Sigmoid colon (tissue), 4 donors: ENCODE data around the gene GYG2.

ENCODE experiments used
- CTCF ChIP-seq, 4 experiments: fragments of 450-650 bp in 3 of 4; fragments of 200-600 bp in 1 of 4; IDR thresholded peaks; one replicate each; pipeline ENCODE4 v1.5.1; 2016 to 2019; ENCODE audit warnings: antibody characterized with exemption in 4 of 4, mild to moderate bottlenecking in 3 of 4, moderate library complexity in 2 of 4
- EP300 ChIP-seq, 4 donors: sonication (generic); formaldehyde crosslinking; IDR thresholded peaks; one replicate each; pipeline ENCODE4 v1.6.1; 2017; ENCODE audit warnings: antibody characterized with exemption in 4 of 4
- POLR2AphosphoS5 ChIP-seq, 4 donors: sonication (generic); formaldehyde crosslinking; IDR thresholded peaks; one replicate each; pipeline ENCODE4 v1.6.1; 2017; ENCODE audit warnings: antibody characterized with exemption in 4 of 4

GRCh38 chrX:2857566-2857965 lies 28.8 kb downstream of the GYG2 start:
- TF ChIP-seq CTCF (IDR thresholded peaks at IDR 0.05) (no peak), EP300 (IDR thresholded peaks at IDR 0.05) (no peak), POLR2AphosphoS5 (IDR thresholded peaks at IDR 0.05) (no peak)
